Keratinocyte (primary cell): Measurements from ENCODE around the gene AVL9. TPM values are rescaled to one million over a fixed set of nuclear protein-coding genes. Genes with fewer than 3 reads are reported as not detected.
"Not testable (repeated sequence)": the region's sequence is repeated elsewhere in the genome, so short reads cannot be mapped to it uniquely, and the experiment has no call there.

ENCODE experiments used
- DNase-seq: peaks from one replicate; pipeline ENCODE4 v3.0.0-alpha.2; 2011; ENCODE audit warnings: low read depth, missing footprints, low spot score
- FAIRE-seq: peaks from 2 replicates; lab custom pipeline; 2011; peaks lifted over from hg19 to GRCh38; lab: Jason Lieb, UNC
- H2AFZ ChIP-seq: 2 replicates; pipeline ENCODE4 v1.6.0; 2012; ENCODE audit warnings: low read length, control low read depth, inconsistent platforms; ENCODE audit not compliant: control insufficient read depth
- H3K27ac ChIP-seq: 2 replicates; pipeline ENCODE4 v1.5.1; 2011; ENCODE audit warnings: low read length; ENCODE audit not compliant: control insufficient read depth, insufficient read depth
- H3K27me3 ChIP-seq: 3 replicates; pipeline ENCODE4 v1.6.0; 2011; ENCODE audit warnings: low read length; ENCODE audit not compliant: control insufficient read depth, insufficient read depth; ENCODE audit errors: extremely low read depth
- H3K36me3 ChIP-seq, 2 experiments: 2 replicates in 1 of 2; 3 replicates in 1 of 2; pipeline ENCODE4 v1.5.1; 2011; ENCODE audit warnings: low read length in 2 of 2, mild to moderate bottlenecking in 1 of 2; ENCODE audit not compliant: control insufficient read depth in 2 of 2, insufficient read depth in 2 of 2; ENCODE audit errors: extremely low read depth in 1 of 2
- H3K4me1 ChIP-seq: 3 replicates; pipeline ENCODE4 v1.5.1; 2011; ENCODE audit warnings: low read length; ENCODE audit not compliant: control insufficient read depth, insufficient read depth; ENCODE audit errors: extremely low read depth
- H3K4me2 ChIP-seq: 3 replicates; pipeline ENCODE4 v1.6.0; 2011; ENCODE audit warnings: low read depth, low read length; ENCODE audit not compliant: control insufficient read depth, insufficient read depth; ENCODE audit errors: extremely low read depth
- H3K4me3 ChIP-seq, 3 experiments: fragments of 200-600 bp in 1 of 3; sonication (generic) in 1 of 3; 2 replicates in 2 of 3; 3 replicates in 1 of 3; pipeline ENCODE4 v1.5.1; 2011 to 2016; ENCODE audit warnings: low read length in 3 of 3, mild to moderate bottlenecking in 3 of 3, control low read depth in 2 of 3, inconsistent platforms in 1 of 3, low read depth in 1 of 3, mixed read lengths in 1 of 3, mixed run types in 1 of 3, moderate library complexity in 1 of 3; ENCODE audit not compliant: control insufficient read depth in 2 of 3, insufficient read depth in 2 of 3; ENCODE audit errors: extremely low read depth in 1 of 3
- H3K79me2 ChIP-seq: 2 replicates; pipeline ENCODE4 v1.6.0; 2012; ENCODE audit warnings: low read length; ENCODE audit not compliant: control insufficient read depth, insufficient read depth
- H3K9ac ChIP-seq: 3 replicates; pipeline ENCODE4 v1.6.0; 2011; ENCODE audit warnings: low read length; ENCODE audit not compliant: control insufficient read depth, insufficient read depth; ENCODE audit errors: extremely low read depth
- H3K9me1 ChIP-seq: 3 replicates; pipeline ENCODE4 v1.6.0; 2011; ENCODE audit warnings: low read length; ENCODE audit not compliant: control insufficient read depth, insufficient read depth; ENCODE audit errors: extremely low read depth
- H3K9me3 ChIP-seq: 2 replicates; pipeline ENCODE4 v1.5.1; 2012; ENCODE audit warnings: low read depth, low read length; ENCODE audit not compliant: control insufficient read depth
- H4K20me1 ChIP-seq: 3 replicates; pipeline ENCODE4 v1.6.0; 2011; ENCODE audit warnings: low read length; ENCODE audit not compliant: control insufficient read depth, insufficient read depth; ENCODE audit errors: extremely low read depth
- dilution Hi-C: fragments of 300-500 bp; cut with MboI; formaldehyde crosslinking; loops from one replicate; pipeline ENCODE4 v1.7.0; 2020; ENCODE audit warnings: low sequenced_read_pairs; ENCODE audit not compliant: extremely low pct_ligation_motif_present
- polyA plus RNA-seq, 5 experiments: library from polyadenylated mRNA; depleted of rRNA in 3 of 5; stranded (reverse) in 3 of 5; stranded (forward) in 1 of 5; unstranded in 1 of 5; fragments of >200 nt; gene quantifications; 1 replicate in 1 of 5; 2 replicates in 3 of 5; 3 replicates in 1 of 5; pipeline versions ENCODE4 v1.2.1 to v1.2.3, GENCODE V29; 2011 to 2012; ENCODE audit warnings: missing spikeins in 2 of 5, low read depth in 1 of 5, low replicate concordance in 1 of 5

Gene AVL9
- polyA plus RNA-seq, 1 donor (not counting 4 experiments of a cell fraction or from before 2014, with no cell fraction given), result 22.2 TPM

GRCh38 chr7:32636725-32637462, 141.6 kb downstream of the AVL9 start:
- H4K20me1 ChIP-seq, H2AFZ ChIP-seq, H3K9me1 ChIP-seq, H3K4me2 ChIP-seq, H3K27ac ChIP-seq, FAIRE-seq, dilution Hi-C loops, H3K4me3 ChIP-seq, H3K9ac ChIP-seq, H3K79me2 ChIP-seq, H3K9me3 ChIP-seq, H3K27me3 ChIP-seq, H3K36me3 ChIP-seq, DNase-seq, H3K4me1 ChIP-seq: not testable (repeated sequence)

DNA sequence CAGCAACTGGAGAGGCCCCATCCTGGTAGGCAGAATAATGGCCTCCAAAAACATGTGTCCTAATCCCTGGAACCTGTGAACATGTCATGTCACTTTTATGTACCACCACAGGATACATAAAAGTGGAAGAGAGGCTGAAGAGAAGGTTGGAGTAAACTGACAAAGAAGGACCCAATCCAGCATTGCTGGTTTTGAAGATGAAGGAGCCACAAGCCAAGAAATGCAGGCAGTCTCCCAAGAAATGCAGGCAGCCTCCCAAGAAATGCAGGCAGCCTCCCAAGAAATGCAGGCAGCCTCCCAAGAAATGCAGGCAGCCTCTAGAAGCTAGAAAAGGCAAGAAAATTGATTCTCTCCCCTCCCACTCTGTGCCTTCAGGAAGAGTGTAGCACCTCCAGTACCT, 142.3 kb downstream of the AVL9 start:
- dilution Hi-C loops, FAIRE-seq: not testable (repeated sequence)

More for the DNA sequence above, 142.3 kb downstream of the AVL9 start:
- H3K9me1 ChIP-seq, H4K20me1 ChIP-seq, H3K27me3 ChIP-seq, DNase-seq, H3K4me2 ChIP-seq, H2AFZ ChIP-seq, H3K9me3 ChIP-seq, H3K4me1 ChIP-seq, H3K9ac ChIP-seq, H3K4me3 ChIP-seq, H3K27ac ChIP-seq, H3K36me3 ChIP-seq, H3K79me2 ChIP-seq: not testable (repeated sequence)

Other genes starting within 250 kb of the AVL9 start
- gene LSM5, start 5.1 kb upstream of the AVL9 start, polyA plus RNA-seq, result 27.0 to 90.2 TPM (median 35.1 TPM) in 3 replicates